Measurements from ENCODE around the gene MBLAC2. TPM values are rescaled to one million over a fixed set of nuclear protein-coding genes. Genes with fewer than 3 reads are reported as not detected.
A peak's percentile ranks its signal among the peaks of the same experiment; 100 is the strongest.

Gene MBLAC2
- total and polyA plus RNA-seq, 2 experiments from 2014 or later = 8.2 to 9.8 TPM

DNA sequence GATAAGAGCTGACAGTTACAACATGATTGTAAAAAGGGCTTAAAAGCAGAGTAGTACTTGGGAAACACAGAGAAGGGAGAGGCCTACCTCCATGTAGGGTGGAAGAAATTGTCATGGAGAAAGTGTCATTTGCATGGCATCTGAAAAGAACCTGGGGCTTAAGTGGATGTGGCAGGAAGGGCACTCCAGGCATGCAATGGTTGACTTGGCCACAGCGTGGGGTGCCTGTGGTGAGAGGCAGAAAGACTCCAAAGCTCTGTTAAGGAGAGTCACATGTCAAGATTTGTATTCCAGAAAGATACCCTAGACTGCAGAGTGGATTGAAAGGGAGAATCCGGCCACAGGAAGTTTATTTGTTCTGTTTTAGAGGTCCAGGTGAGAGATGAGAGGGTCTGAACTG lies 2.5 kb upstream of the MBLAC2 start:
- H3K36me3 ChIP-seq = no peaks in the 10 kb centered on the region
- H3K9me3 ChIP-seq (ENCODE audit: low read depth) = no peaks in the 10 kb centered on the region
- no peak overlapping the region for H3K27ac ChIP-seq
- peaks cover 3% of the 10 kb centered on the region for H3K27me3 ChIP-seq
- DNase-seq (ENCODE audit: low read depth in 1 of 2, low spot score in 1 of 2) = peak in 1 of 2 donors; percentile 21
- H3K4me3 ChIP-seq = no peak overlapping the region
- H3K4me1 ChIP-seq (ENCODE audit: low read depth) = peaks cover 18% of the 10 kb centered on the region
- TF ChIP-seq, protein P1, sequence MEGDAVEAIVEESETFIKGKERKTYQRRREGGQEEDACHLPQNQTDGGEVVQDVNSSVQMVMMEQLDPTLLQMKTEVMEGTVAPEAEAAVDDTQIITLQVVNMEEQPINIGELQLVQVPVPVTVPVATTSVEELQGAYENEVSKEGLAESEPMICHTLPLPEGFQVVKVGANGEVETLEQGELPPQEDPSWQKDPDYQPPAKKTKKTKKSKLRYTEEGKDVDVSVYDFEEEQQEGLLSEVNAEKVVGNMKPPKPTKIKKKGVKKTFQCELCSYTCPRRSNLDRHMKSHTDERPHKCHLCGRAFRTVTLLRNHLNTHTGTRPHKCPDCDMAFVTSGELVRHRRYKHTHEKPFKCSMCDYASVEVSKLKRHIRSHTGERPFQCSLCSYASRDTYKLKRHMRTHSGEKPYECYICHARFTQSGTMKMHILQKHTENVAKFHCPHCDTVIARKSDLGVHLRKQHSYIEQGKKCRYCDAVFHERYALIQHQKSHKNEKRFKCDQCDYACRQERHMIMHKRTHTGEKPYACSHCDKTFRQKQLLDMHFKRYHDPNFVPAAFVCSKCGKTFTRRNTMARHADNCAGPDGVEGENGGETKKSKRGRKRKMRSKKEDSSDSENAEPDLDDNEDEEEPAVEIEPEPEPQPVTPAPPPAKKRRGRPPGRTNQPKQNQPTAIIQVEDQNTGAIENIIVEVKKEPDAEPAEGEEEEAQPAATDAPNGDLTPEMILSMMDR (IDR thresholded peaks at IDR 0.05; ENCODE audit: low read depth, low read length) = no peak

DNA sequence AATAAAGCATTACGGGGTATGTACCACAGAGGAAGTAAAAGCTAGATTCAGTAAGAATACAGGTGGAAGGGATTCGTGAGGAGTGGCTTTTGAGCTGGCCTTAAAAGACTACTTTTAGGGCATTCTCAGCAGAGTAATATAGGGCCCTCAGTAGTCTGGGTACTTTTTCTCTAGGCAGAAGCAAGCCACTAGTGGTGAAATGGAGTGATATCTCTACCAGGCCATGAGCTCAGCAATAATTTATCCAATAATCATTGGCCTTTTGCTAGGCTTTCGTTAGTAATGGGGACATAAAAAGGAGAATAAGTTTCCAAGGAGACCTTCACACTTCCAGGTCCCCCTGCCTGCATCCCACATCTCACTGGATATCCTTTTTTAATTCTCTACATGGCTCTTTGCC lies 1.8 kb upstream of the MBLAC2 start:
- DNase-seq (ENCODE audit: low read depth in 1 of 2, low spot score in 1 of 2) = no peak
- Histone ChIP-seq H3K4me1 (ENCODE audit: low read depth) (peaks cover 18% of the 10 kb centered on the region), H3K27me3 (peaks cover 3% of the 10 kb centered on the region), H3K36me3 (no peaks in the 10 kb centered on the region), H3K27ac (no peak overlapping the region), H3K9me3 (ENCODE audit: low read depth) (no peaks in the 10 kb centered on the region), H3K4me3 (no peak overlapping the region)
- TF ChIP-seq, protein P1 (IDR thresholded peaks at IDR 0.05; ENCODE audit: low read depth, low read length) = no peak

DNA sequence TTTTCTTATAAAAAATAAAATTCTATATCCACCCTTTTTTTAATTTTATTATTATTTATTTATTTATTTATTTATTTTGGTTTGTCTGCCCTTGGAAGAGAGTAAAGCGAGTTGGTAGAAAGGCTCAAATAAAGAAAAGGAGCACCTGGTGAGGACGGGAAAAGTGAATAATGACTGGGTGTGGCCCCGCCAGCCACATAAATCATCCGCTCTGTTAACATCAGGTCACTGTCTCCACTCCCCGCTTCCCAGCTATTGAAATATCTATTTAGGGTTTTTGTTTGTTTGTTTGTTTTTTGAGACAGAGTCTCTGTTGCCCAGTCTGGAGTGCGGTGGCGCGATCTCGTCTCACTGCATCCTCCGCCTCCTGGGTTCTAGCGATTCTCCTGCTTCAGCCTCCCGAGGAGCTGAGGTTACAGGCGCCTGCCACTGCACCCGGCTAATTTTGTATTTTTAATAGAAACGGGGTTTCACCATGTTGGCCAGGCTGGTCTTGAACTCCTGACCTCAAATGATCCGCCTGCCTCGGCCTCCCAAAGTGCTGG lies 937 bp upstream of the MBLAC2 start:
- H3K27ac ChIP-seq = no peak overlapping the region
- H3K4me3 ChIP-seq = peak overlapping the region; percentile 57

DNA sequence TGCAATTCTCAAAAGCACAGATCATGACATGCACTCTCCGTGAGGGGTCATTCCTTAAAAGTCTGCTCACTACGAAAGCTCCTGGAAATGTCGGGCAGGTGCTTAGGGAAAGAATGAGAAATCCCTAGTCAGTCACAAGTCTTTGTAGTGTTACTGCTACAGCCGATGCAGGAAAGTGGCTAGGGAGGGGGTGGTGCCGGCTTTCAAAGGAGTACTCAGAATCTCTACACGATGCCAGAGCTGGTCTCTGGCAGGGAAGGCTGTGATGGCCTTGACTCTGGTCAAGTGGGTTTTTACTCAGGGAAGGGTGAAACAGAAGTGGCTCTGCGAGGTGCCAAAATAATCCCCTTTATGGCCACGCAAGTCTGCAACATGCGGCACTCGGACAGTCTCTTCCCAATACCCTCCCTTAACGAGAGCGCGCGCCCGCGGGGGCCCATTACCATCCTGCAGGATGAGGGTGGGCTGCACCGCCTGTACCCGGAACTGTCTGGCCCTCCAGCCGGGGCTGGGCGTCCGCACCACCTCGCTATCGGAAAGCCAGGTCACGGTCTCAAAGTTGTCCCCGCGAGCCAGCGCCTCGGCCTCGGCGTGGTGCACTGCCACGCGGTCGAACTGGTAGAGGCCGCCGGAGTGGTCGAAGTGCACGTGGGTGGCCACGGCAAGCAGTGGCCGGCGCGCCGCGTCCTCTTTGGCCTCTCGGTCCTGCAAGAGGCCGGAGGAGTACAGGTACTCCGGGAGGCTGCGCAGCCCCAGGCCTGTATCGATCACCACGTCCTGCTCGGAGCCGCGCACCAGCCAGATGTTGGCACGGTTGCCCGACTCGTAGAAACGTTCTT lies 956 bp downstream of the MBLAC2 start:
- Histone ChIP-seq H3K4me1 (ENCODE audit: low read depth) (peaks cover 18% of the 10 kb centered on the region), H3K36me3 (no peaks in the 10 kb centered on the region), H3K27me3 (no peaks in the 10 kb centered on the region), H3K9me3 (ENCODE audit: low read depth) (no peaks in the 10 kb centered on the region), H3K4me3 (peak overlapping the region; percentile 57), H3K27ac (peak overlapping the region; percentile 55)
- peak in 1 of 2 donors; percentile 56 for DNase-seq (ENCODE audit: low read depth in 1 of 2, low spot score in 1 of 2)
- TF ChIP-seq, protein P1 (IDR thresholded peaks at IDR 0.05; ENCODE audit: low read depth, low read length) = no peak

More for the DNA sequence above, 937 bp upstream of the MBLAC2 start:
- Histone ChIP-seq H3K27me3 (peaks cover 3% of the 10 kb centered on the region), H3K9me3 (ENCODE audit: low read depth) (no peaks in the 10 kb centered on the region), H3K4me1 (ENCODE audit: low read depth) (peaks cover 18% of the 10 kb centered on the region), H3K36me3 (no peaks in the 10 kb centered on the region)
- no peak for DNase-seq (ENCODE audit: low read depth in 1 of 2, low spot score in 1 of 2)
- TF ChIP-seq, protein P1 (IDR thresholded peaks at IDR 0.05; ENCODE audit: low read depth, low read length) = no peak

DNA sequence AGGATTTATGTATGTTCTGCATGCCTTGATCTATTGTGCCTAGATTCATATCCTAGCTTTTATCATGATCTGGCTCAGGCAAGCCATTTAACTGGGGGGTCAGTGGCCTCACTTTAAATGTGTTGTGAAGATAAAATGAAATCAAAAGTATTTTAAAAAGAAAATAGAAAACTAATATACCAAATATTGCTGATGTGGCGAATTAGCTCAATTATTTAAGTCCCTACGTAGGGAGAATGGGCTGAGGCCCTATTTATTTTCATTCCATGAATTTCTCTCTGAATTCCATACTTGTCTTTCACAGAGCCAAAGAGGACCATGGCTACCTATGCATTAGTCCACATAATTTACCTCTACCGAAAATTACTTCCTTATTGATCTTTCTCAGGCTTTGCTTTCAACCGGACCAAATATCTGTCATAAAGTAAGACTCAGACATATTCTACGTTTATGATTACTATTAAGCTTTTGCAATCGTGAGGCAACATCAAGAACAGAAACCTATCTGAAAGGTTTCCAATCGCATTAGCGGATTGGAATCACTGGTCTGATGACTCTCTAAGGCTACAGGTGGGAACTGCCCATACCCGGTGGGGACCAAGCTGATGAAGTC lies 1.7 kb downstream of the MBLAC2 start:
- TF ChIP-seq, protein P1 (IDR thresholded peaks at IDR 0.05; ENCODE audit: low read depth, low read length) = no peak
- Histone ChIP-seq H3K4me1 (ENCODE audit: low read depth) (peaks cover 18% of the 10 kb centered on the region), H3K9me3 (ENCODE audit: low read depth) (no peaks in the 10 kb centered on the region), H3K27ac (no peak overlapping the region), H3K36me3 (no peaks in the 10 kb centered on the region), H3K4me3 (peak overlapping the region; percentile 57), H3K27me3 (no peaks in the 10 kb centered on the region)
- no peak for DNase-seq (ENCODE audit: low read depth in 1 of 2, low spot score in 1 of 2)
